ENCODE results near the gene ARHGAP44.

DNA sequence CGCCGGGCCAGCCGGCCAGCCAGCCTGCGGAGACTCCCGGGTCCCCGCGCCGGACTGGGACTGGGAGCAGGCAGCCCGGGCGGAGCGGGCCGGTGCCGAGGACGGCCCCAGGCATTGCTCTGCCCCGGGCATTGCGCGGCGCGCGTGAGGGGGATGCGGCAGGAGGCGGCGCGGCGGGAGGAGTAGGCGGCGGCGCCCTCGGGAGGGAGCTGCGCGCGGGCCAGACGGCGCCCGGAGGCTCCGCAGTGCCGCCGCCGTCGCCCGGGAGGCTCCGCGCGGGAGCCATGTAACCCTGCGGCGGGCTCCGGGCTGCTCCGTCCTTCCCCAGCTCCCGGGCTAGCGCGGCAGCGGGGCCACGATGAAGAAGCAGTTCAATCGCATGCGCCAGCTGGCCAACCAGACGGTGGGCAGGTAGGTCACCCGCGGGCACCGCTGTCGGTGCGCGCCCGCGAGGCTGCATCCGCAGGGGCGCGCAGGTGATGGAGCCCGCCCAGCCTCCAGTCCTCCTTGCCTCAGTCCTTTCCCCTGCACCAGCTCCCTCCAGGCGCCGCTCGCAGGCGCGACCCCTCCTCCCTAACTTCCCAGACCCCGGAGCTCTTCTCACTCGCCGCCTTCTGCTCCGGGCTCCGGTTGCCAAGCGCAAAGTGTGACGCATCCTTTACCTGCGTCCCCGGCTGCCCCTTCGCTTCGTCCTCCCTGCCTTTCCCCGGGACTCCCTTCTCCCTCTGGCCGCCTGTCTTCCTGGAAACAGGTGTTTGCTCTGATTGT is at the start of gene ARHGAP44:
- TF ChIP-seq, protein P1, sequence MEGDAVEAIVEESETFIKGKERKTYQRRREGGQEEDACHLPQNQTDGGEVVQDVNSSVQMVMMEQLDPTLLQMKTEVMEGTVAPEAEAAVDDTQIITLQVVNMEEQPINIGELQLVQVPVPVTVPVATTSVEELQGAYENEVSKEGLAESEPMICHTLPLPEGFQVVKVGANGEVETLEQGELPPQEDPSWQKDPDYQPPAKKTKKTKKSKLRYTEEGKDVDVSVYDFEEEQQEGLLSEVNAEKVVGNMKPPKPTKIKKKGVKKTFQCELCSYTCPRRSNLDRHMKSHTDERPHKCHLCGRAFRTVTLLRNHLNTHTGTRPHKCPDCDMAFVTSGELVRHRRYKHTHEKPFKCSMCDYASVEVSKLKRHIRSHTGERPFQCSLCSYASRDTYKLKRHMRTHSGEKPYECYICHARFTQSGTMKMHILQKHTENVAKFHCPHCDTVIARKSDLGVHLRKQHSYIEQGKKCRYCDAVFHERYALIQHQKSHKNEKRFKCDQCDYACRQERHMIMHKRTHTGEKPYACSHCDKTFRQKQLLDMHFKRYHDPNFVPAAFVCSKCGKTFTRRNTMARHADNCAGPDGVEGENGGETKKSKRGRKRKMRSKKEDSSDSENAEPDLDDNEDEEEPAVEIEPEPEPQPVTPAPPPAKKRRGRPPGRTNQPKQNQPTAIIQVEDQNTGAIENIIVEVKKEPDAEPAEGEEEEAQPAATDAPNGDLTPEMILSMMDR (conservative IDR thresholded peaks at IDR 0.05; ENCODE audit: low read length), result no peak
- TF ChIP-seq EZH2phosphoT487 (IDR thresholded peaks at IDR 0.05; ENCODE audit: borderline replicate concordance, low read depth, low read length), result no peak

Data from OCI-LY7 (cell line).